Measurements from ENCODE around the gene GPR62.

- TF ChIP-seq RNF2 (IDR thresholded peaks at IDR 0.05) (no peak), SPI1 (IDR thresholded peaks at IDR 0.05; ENCODE audit: borderline replicate concordance, low read depth, low read length) (no peak), MYC (IDR thresholded peaks at IDR 0.05; ENCODE audit: low read depth, low read length) (no peak), MYC (CRISPR knock-in tag; IDR thresholded peaks at IDR 0.05; ENCODE audit: borderline replicate concordance, low read depth) (no peak), BCLAF1 (IDR thresholded peaks at IDR 0.05; ENCODE audit: borderline replicate concordance in 1 of 2, control insufficient read depth in 1 of 2, low read depth in 2 of 2, low read length in 1 of 2) (no peak), USF1 (CRISPR knock-in tag; IDR thresholded peaks at IDR 0.05) (no peak), RFX7 (CRISPR knock-in tag; IDR thresholded peaks at IDR 0.05) (no peak), SMARCA5 (IDR thresholded peaks at IDR 0.05) (no peak), ZNF41 (CRISPR knock-in tag; conservative IDR thresholded peaks at IDR 0.05) (no peak), FIP1L1 (IDR thresholded peaks at IDR 0.05; ENCODE audit: low read depth, low read length, poor library complexity, severe bottlenecking) (no peak), ZNF551 (CRISPR knock-in tag; IDR thresholded peaks at IDR 0.05) (no peak), SMARCA4 (IDR thresholded peaks at IDR 0.05) (no peak), NBN (IDR thresholded peaks at IDR 0.05; ENCODE audit: low read depth) (no peak), XRCC3 (IDR thresholded peaks at IDR 0.05) (no peak)
- TF ChIP-seq, protein P1, sequence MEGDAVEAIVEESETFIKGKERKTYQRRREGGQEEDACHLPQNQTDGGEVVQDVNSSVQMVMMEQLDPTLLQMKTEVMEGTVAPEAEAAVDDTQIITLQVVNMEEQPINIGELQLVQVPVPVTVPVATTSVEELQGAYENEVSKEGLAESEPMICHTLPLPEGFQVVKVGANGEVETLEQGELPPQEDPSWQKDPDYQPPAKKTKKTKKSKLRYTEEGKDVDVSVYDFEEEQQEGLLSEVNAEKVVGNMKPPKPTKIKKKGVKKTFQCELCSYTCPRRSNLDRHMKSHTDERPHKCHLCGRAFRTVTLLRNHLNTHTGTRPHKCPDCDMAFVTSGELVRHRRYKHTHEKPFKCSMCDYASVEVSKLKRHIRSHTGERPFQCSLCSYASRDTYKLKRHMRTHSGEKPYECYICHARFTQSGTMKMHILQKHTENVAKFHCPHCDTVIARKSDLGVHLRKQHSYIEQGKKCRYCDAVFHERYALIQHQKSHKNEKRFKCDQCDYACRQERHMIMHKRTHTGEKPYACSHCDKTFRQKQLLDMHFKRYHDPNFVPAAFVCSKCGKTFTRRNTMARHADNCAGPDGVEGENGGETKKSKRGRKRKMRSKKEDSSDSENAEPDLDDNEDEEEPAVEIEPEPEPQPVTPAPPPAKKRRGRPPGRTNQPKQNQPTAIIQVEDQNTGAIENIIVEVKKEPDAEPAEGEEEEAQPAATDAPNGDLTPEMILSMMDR (IDR thresholded peaks at IDR 0.05 in 2 of 3, conservative IDR thresholded peaks at IDR 0.05 in 1 of 3; ENCODE audit: insufficient read depth in 2 of 3, low read depth in 1 of 3, low read length in 3 of 3): no peak
These were observed 12.4 kb downstream of the GPR62 start, which contains the start of gene PCBP4 for GRCh38 chr3:51967384-51968169.

Data from K562 (cell line).